ENCODE results near the gene KRTAP4-3.
"Not testable (repeated sequence)": the region's sequence is repeated elsewhere in the genome, so short reads cannot be mapped to it uniquely, and the experiment has no call there.

- not testable (repeated sequence) for TF ChIP-seq CTCF, POLR2A (IDR thresholded peaks at IDR 0.05)
These were observed 50.1 kb downstream of the KRTAP4-3 start, which contains the start of gene KRTAP4-11 for GRCh38 chr17:41117846-41118386.

All from uterus (tissue), 2 donors.